ENCODE results near the gene OR1E1. TPM values are rescaled to one million over a fixed set of nuclear protein-coding genes. Genes with fewer than 3 reads are reported as not detected.
"Not testable (repeated sequence)": the region's sequence is repeated elsewhere in the genome, so short reads cannot be mapped to it uniquely, and the experiment has no call there.

Gene OR1E1
- total RNA-seq = not detected

- no peaks in the 10 kb centered on the region for H3K4me1 ChIP-seq
- TF ChIP-seq POLR2AphosphoS5 (IDR thresholded peaks at IDR 0.05; ENCODE audit: insufficient read depth in 1 of 2, low read depth in 1 of 2) (no peak), CTCF (IDR thresholded peaks at IDR 0.05) (no peak), POLR2A (IDR thresholded peaks at IDR 0.05) (no peak)
These were observed at the start of gene OR1E1 for GRCh38 chr17:3398310-3398709. Gene OR1E1, minus strand, starts transcription at chr17:3398410. Its CDS starts 0 bp downstream, at chr17:3398410.

GRCh38 chr17:3447625-3448024 is 49.4 kb upstream of the OR1E1 start:
- no peak for DNase-seq (ENCODE audit: extremely low spot score in 2 of 2)
- no peaks in the 10 kb centered on the region for H3K4me1 ChIP-seq
- TF ChIP-seq CTCF (IDR thresholded peaks at IDR 0.05) = no peak
- TF ChIP-seq POLR2AphosphoS5 (IDR thresholded peaks at IDR 0.05; ENCODE audit: insufficient read depth in 1 of 2, low read depth in 1 of 2) = no peak
- TF ChIP-seq POLR2A (IDR thresholded peaks at IDR 0.05) = no peak
- intact Hi-C loops (cut with DNase I) = no loop called here
- no peaks in the 10 kb centered on the region for H3K9me3 ChIP-seq
- H3K27me3 ChIP-seq = no peaks in the 10 kb centered on the region
- H3K27ac ChIP-seq = no peak overlapping the region
- no peaks in the 10 kb centered on the region for H3K36me3 ChIP-seq
- no peak overlapping the region for H3K4me3 ChIP-seq

More at GRCh38 chr17:3398310-3398709, at the start of gene OR1E1:
- Histone ChIP-seq H3K9me3 (no peaks in the 10 kb centered on the region), H3K4me3 (no peak within 1 kb of the TSS), H3K27ac (no peak within 1 kb of the TSS), H3K36me3 (no peaks in the 10 kb centered on the region), H3K27me3 (no peaks in the 10 kb centered on the region)
- intact Hi-C loops (cut with DNase I) = no loop called here
- no peak for DNase-seq (ENCODE audit: extremely low spot score in 2 of 2)

- Histone ChIP-seq H3K27ac (no peak overlapping the region), H3K36me3 (no peaks in the 10 kb centered on the region), H3K9me3 (no peaks in the 10 kb centered on the region), H3K4me1 (no peaks in the 10 kb centered on the region), H3K4me3 (no peak overlapping the region), H3K27me3 (no peaks in the 10 kb centered on the region)
- no peak for DNase-seq (ENCODE audit: extremely low spot score in 2 of 2)
- intact Hi-C loops (cut with DNase I) = no loop called here
- TF ChIP-seq CTCF (IDR thresholded peaks at IDR 0.05) (no peak), POLR2AphosphoS5 (IDR thresholded peaks at IDR 0.05; ENCODE audit: insufficient read depth in 1 of 2, low read depth in 1 of 2) (no peak), POLR2A (IDR thresholded peaks at IDR 0.05) (no peak)
These were observed 42.2 kb upstream of the OR1E1 start for GRCh38 chr17:3440451-3440850.

- DNase-seq (ENCODE audit: extremely low spot score in 2 of 2) = no peak
- H3K36me3 ChIP-seq = no peaks in the 10 kb centered on the region
- TF ChIP-seq POLR2AphosphoS5 (IDR thresholded peaks at IDR 0.05; ENCODE audit: insufficient read depth in 1 of 2, low read depth in 1 of 2) = no peak
- TF ChIP-seq CTCF (IDR thresholded peaks at IDR 0.05) = no peak
- TF ChIP-seq POLR2A (IDR thresholded peaks at IDR 0.05) = no peak
- intact Hi-C loops (cut with DNase I) = no loop called here
- H3K9me3 ChIP-seq = no peaks in the 10 kb centered on the region
- H3K27ac ChIP-seq = no peak overlapping the region
- H3K27me3 ChIP-seq = no peaks in the 10 kb centered on the region
- no peaks in the 10 kb centered on the region for H3K4me1 ChIP-seq
- H3K4me3 ChIP-seq = no peak overlapping the region
These were observed 40.2 kb upstream of the OR1E1 start for GRCh38 chr17:3438368-3438767.

- intact Hi-C loops (cut with DNase I) = no loop called here
- DNase-seq (ENCODE audit: extremely low spot score in 2 of 2) = no peak
- no peak within 1 kb of the TSS for H3K27ac ChIP-seq
- H3K4me1 ChIP-seq = no peaks in the 10 kb centered on the region
- no peaks in the 10 kb centered on the region for H3K27me3 ChIP-seq
- H3K9me3 ChIP-seq = no peaks in the 10 kb centered on the region
- no peak for TF ChIP-seq POLR2AphosphoS5 (IDR thresholded peaks at IDR 0.05; ENCODE audit: insufficient read depth in 1 of 2, low read depth in 1 of 2)
- no peak for TF ChIP-seq CTCF (IDR thresholded peaks at IDR 0.05)
- no peak for TF ChIP-seq POLR2A (IDR thresholded peaks at IDR 0.05)
- no peak within 1 kb of the TSS for H3K4me3 ChIP-seq
- H3K36me3 ChIP-seq = no peaks in the 10 kb centered on the region
These were observed 35.5 kb upstream of the OR1E1 start, which contains the start of gene OR1E2 for GRCh38 chr17:3433741-3434140. Gene OR1E2, minus strand, starts transcription at chr17:3433841. Its CDS starts 0 bp downstream, at chr17:3433841.

GRCh38 chr17:3433215-3433614 is 35.0 kb upstream of the OR1E1 start:
- DNase-seq (ENCODE audit: extremely low spot score in 2 of 2); intact Hi-C loops (cut with DNase I); H3K9me3 ChIP-seq; H3K4me1 ChIP-seq; H3K27me3 ChIP-seq; H3K27ac ChIP-seq; H3K4me3 ChIP-seq; H3K36me3 ChIP-seq: not testable (repeated sequence)
